SK-N-SH treated with all-trans-retinoic acid at 6 μM for 48 hours (cell line): ENCODE data around the gene PPP1R13B.

Experiments used
- ATAC-seq: fragments of 200-7000 bp; cut with Tn5 transposase; 3 replicates; pipeline ENCODE4 v1.9.1; 2020; ENCODE audit warnings: mild to moderate bottlenecking, moderate library complexity
- ARNTL ChIP-seq: fragments of 450-650 bp; formaldehyde crosslinking; IDR thresholded peaks from 2 replicates; pipeline ENCODE4 v1.5.0; 2020; ENCODE audit warnings: low read depth, mild to moderate bottlenecking, moderate library complexity, borderline replicate concordance
- BACH2 ChIP-seq: fragments of 250-450 bp; sonication (Bioruptor Pico); IDR thresholded peaks from 2 replicates; pipeline ENCODE4 v1.9.0; 2021; ENCODE audit warnings: mild to moderate bottlenecking, borderline replicate concordance
- CSDC2 ChIP-seq: fragments of 250-450 bp; sonication (Bioruptor Pico); IDR thresholded peaks from 2 replicates; pipeline ENCODE4 v1.5.0; 2020; ENCODE audit warnings: mild to moderate bottlenecking, moderate library complexity
- ESRRG ChIP-seq: fragments of 250-450 bp; sonication (Bioruptor Pico); IDR thresholded peaks from 2 replicates; pipeline ENCODE4 v1.6.1; 2021; ENCODE audit warnings: mild to moderate bottlenecking
- GLIS3 ChIP-seq: fragments of 250-450 bp; sonication (Bioruptor Pico); IDR thresholded peaks from 2 replicates; pipeline ENCODE4 v1.5.0; 2020; ENCODE audit warnings: mild to moderate bottlenecking, moderate library complexity
- ISL1 ChIP-seq: fragments of 250-450 bp; sonication (Bioruptor Pico); IDR thresholded peaks from 2 replicates; pipeline ENCODE4 v2.1.2; 2022; ENCODE audit warnings: mild to moderate bottlenecking, moderate library complexity
- PATZ1 ChIP-seq: fragments of 250-450 bp; sonication (Bioruptor Pico); IDR thresholded peaks from 2 replicates; pipeline ENCODE4 v1.8.0; 2020; ENCODE audit warnings: mild to moderate bottlenecking, moderate library complexity, borderline replicate concordance
- PPARA ChIP-seq: fragments of 250-450 bp; sonication (Bioruptor Pico); IDR thresholded peaks from 2 replicates; pipeline ENCODE4 v1.5.0; 2020; ENCODE audit warnings: mild to moderate bottlenecking, borderline replicate concordance
- RARB ChIP-seq: fragments of 250-450 bp; sonication (Bioruptor Pico); IDR thresholded peaks from 2 replicates; pipeline ENCODE4 v1.8.0; 2021; ENCODE audit warnings: mild to moderate bottlenecking, moderate library complexity
- SNAI2 ChIP-seq: fragments of 250-450 bp; sonication (Bioruptor Pico); IDR thresholded peaks from 2 replicates; pipeline ENCODE4 v1.5.0; 2020; ENCODE audit warnings: mild to moderate bottlenecking, moderate library complexity
- TOX ChIP-seq: fragments of 250-450 bp; sonication (Bioruptor Pico); IDR thresholded peaks from 2 replicates; pipeline ENCODE4 v1.8.0; 2021; ENCODE audit warnings: mild to moderate bottlenecking, moderate library complexity, borderline replicate concordance
- ZC3H10 ChIP-seq: fragments of 250-450 bp; sonication (Bioruptor Pico); IDR thresholded peaks from 2 replicates; pipeline ENCODE4 v1.5.1; 2021; ENCODE audit warnings: mild to moderate bottlenecking, moderate library complexity
- ZFP3 ChIP-seq: fragments of 250-450 bp; sonication (Bioruptor Pico); IDR thresholded peaks from 2 replicates; pipeline ENCODE4 v1.5.0; 2020; ENCODE audit warnings: mild to moderate bottlenecking, moderate library complexity
- ZFP30 ChIP-seq: fragments of 450-650 bp; formaldehyde crosslinking; IDR thresholded peaks from 2 replicates; pipeline ENCODE4 v1.5.0; 2022; ENCODE audit warnings: mild to moderate bottlenecking, moderate library complexity
- ZNF565 ChIP-seq: fragments of 450-650 bp; formaldehyde crosslinking; conservative IDR thresholded peaks from 2 replicates; pipeline ENCODE4 v1.5.0; 2020; ENCODE audit warnings: low read depth, mild to moderate bottlenecking, moderate library complexity
- ZNF70 ChIP-seq: fragments of 450-650 bp; formaldehyde crosslinking; IDR thresholded peaks from 2 replicates; pipeline ENCODE4 v1.5.0; 2020; ENCODE audit warnings: mild to moderate bottlenecking, moderate library complexity
- ZNF8 ChIP-seq: fragments of 450-650 bp; formaldehyde crosslinking; IDR thresholded peaks from 2 replicates; pipeline ENCODE4 v1.5.0; 2020; ENCODE audit warnings: mild to moderate bottlenecking, moderate library complexity
- TF ChIP-seq, protein P1 (sequence below): fragments of 250-450 bp; sonication (Bioruptor Pico); IDR thresholded peaks from 2 replicates; pipeline ENCODE4 v1.5.1; 2020; ENCODE audit warnings: low read depth, mild to moderate bottlenecking, moderate library complexity
- TF ChIP-seq, protein P2 (sequence below): fragments of 250-450 bp; sonication (Bioruptor Pico); IDR thresholded peaks from 2 replicates; pipeline ENCODE4 v1.8.0; 2021; ENCODE audit warnings: low read depth, mild to moderate bottlenecking, moderate library complexity, borderline replicate concordance
- TF ChIP-seq, protein P3 (sequence below): fragments of 250-450 bp; sonication (Bioruptor Pico); IDR thresholded peaks from 2 replicates; pipeline ENCODE4 v1.5.0; 2020; ENCODE audit warnings: mild to moderate bottlenecking, moderate library complexity

Gene PPP1R13B

DNA sequence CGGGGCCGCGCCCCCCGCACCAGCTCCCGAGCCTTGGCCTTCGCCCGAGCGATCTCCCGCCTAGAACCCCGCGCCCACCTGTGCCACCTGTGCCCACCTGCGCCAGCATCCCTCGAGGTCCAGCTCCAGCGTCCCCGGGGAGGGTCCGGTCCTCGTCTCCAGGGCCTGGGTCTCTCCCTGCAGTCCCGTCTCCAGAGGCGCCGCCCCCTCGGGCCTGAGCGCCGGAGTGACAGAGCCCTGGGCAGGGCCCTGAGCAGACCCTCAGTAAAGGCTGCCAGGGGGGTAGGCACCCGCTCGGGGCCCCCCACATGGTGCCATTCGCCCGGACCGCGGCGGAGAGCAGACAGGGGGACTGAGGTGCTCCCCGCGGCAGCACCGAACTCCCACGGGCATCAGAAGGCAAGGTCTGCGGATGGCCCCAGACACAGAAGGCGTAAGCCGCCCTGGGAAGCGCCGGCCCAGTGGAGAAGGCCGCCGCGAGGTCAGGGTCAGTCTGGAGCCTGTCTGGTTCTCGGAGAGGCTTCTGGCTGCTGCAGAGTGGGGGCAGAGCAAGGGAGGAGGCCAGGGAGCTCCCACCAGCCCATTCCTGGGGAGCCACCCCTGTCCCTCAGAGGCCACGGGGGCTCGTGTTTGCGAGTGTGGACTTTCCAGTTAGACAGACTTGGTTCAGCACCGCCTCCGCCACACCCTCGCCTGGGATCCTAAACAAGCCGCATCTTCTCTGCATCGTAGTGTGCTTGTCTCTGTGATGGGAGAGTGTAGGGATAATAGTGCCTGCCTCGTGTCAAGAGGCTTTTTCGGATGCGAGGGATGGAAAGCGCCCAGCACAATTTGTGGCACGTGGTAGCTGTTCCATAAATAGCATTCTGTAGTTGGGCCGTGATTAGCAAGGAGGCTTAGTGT is 1.1 kb upstream of the PPP1R13B start:
- ATAC-seq: peak; percentile 12
- TF ChIP-seq SNAI2 (CRISPR knock-in tag) (no peak), RARB (CRISPR knock-in tag) (no peak), ZNF565 (CRISPR knock-in tag) (no peak), ZFP3 (CRISPR knock-in tag) (no peak), GLIS3 (CRISPR knock-in tag) (no peak), ISL1 (CRISPR knock-in tag) (no peak)
- TF ChIP-seq, protein P1, sequence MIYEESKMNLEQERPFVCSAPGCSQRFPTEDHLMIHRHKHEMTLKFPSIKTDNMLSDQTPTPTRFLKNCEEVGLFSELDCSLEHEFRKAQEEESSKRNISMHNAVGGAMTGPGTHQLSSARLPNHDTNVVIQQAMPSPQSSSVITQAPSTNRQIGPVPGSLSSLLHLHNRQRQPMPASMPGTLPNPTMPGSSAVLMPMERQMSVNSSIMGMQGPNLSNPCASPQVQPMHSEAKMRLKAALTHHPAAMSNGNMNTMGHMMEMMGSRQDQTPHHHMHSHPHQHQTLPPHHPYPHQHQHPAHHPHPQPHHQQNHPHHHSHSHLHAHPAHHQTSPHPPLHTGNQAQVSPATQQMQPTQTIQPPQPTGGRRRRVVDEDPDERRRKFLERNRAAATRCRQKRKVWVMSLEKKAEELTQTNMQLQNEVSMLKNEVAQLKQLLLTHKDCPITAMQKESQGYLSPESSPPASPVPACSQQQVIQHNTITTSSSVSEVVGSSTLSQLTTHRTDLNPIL (CRISPR knock-in tag): no peak
- TF ChIP-seq, protein P2, sequence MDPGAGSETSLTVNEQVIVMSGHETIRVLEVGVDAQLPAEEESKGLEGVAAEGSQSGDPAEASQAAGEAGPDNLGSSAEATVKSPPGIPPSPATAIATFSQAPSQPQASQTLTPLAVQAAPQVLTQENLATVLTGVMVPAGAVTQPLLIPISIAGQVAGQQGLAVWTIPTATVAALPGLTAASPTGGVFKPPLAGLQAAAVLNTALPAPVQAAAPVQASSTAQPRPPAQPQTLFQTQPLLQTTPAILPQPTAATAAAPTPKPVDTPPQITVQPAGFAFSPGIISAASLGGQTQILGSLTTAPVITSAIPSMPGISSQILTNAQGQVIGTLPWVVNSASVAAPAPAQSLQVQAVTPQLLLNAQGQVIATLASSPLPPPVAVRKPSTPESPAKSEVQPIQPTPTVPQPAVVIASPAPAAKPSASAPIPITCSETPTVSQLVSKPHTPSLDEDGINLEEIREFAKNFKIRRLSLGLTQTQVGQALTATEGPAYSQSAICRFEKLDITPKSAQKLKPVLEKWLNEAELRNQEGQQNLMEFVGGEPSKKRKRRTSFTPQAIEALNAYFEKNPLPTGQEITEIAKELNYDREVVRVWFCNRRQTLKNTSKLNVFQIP (CRISPR knock-in tag): no peak

- peak; percentile 44 for ATAC-seq
- TF ChIP-seq ZC3H10 (CRISPR knock-in tag) (no peak), ZNF565 (CRISPR knock-in tag) (no peak), ARNTL (CRISPR knock-in tag) (no peak), TOX (CRISPR knock-in tag) (no peak), RARB (CRISPR knock-in tag) (no peak)
Observed at GRCh38 chr14:103846543-103847450, 578 bp downstream of the PPP1R13B start.

- ATAC-seq: no peak
- no peak for TF ChIP-seq GLIS3 (CRISPR knock-in tag)
- TF ChIP-seq, protein P2 (CRISPR knock-in tag): no peak
- no peak for TF ChIP-seq ZNF8 (CRISPR knock-in tag)
- TF ChIP-seq PPARA: no peak
- no peak for TF ChIP-seq TOX (CRISPR knock-in tag)
- TF ChIP-seq ZFP3 (CRISPR knock-in tag): no peak
- no peak for TF ChIP-seq ZFP30
- TF ChIP-seq ISL1 (CRISPR knock-in tag): no peak
- TF ChIP-seq ESRRG (CRISPR knock-in tag): no peak
- TF ChIP-seq RARB (CRISPR knock-in tag): no peak
- no peak for TF ChIP-seq ZNF565 (CRISPR knock-in tag)
- no peak for TF ChIP-seq SNAI2 (CRISPR knock-in tag)
- TF ChIP-seq, protein P1 (CRISPR knock-in tag): no peak
- no peak for TF ChIP-seq ZC3H10 (CRISPR knock-in tag)
- no peak for TF ChIP-seq BACH2
- no peak for TF ChIP-seq CSDC2 (CRISPR knock-in tag)
- TF ChIP-seq, protein P3, sequence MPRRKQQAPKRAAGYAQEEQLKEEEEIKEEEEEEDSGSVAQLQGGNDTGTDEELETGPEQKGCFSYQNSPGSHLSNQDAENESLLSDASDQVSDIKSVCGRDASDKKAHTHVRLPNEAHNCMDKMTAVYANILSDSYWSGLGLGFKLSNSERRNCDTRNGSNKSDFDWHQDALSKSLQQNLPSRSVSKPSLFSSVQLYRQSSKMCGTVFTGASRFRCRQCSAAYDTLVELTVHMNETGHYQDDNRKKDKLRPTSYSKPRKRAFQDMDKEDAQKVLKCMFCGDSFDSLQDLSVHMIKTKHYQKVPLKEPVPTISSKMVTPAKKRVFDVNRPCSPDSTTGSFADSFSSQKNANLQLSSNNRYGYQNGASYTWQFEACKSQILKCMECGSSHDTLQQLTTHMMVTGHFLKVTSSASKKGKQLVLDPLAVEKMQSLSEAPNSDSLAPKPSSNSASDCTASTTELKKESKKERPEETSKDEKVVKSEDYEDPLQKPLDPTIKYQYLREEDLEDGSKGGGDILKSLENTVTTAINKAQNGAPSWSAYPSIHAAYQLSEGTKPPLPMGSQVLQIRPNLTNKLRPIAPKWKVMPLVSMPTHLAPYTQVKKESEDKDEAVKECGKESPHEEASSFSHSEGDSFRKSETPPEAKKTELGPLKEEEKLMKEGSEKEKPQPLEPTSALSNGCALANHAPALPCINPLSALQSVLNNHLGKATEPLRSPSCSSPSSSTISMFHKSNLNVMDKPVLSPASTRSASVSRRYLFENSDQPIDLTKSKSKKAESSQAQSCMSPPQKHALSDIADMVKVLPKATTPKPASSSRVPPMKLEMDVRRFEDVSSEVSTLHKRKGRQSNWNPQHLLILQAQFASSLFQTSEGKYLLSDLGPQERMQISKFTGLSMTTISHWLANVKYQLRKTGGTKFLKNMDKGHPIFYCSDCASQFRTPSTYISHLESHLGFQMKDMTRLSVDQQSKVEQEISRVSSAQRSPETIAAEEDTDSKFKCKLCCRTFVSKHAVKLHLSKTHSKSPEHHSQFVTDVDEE: no peak
- no peak for TF ChIP-seq ZNF70 (CRISPR knock-in tag)
- TF ChIP-seq PATZ1: no peak
Observed at GRCh38 chr14:103846097-103846496, 1.3 kb downstream of the PPP1R13B start.
